ENCODE data around the gene ECI2.

GRCh38 chr6:4164456-4164855 lies 29.1 kb upstream of the ECI2 start:
- TF ChIP-seq POLR2AphosphoS5 (IDR thresholded peaks at IDR 0.05; ENCODE audit: low read depth) (no peak), CTCF (conservative IDR thresholded peaks at IDR 0.05; ENCODE audit: low read depth in 2 of 2) (no peak), ZNF114 (CRISPR knock-in tag; IDR thresholded peaks at IDR 0.05) (no peak), REST (IDR thresholded peaks at IDR 0.05; ENCODE audit: unreplicated experiment) (no peak), EZH2phosphoT487 (IDR thresholded peaks at IDR 0.05; ENCODE audit: unreplicated experiment) (no peak), EZH2 (IDR thresholded peaks at IDR 0.05; ENCODE audit: low read depth, unreplicated experiment) (no peak), CREB1 (CRISPR knock-in tag; IDR thresholded peaks at IDR 0.05; ENCODE audit: low read depth) (no peak), JUNB (IDR thresholded peaks at IDR 0.05; ENCODE audit: unreplicated experiment) (no peak)

Data from GM23338 (cell line).